Posterior vena cava (tissue), 2 donors: ENCODE data around the gene UNC13A. TPM values are rescaled to one million over a fixed set of nuclear protein-coding genes. Genes with fewer than 3 reads are reported as not detected.
"Not testable (repeated sequence)": the region's sequence is repeated elsewhere in the genome, so short reads cannot be mapped to it uniquely, and the experiment has no call there.

Experiments used
- DNase-seq: peaks from one replicate; pipeline ENCODE4 v3.0.0-alpha.2; 2020; ENCODE audit warnings: low spot score
- intact Hi-C, 2 donors: fragments of 100-400 bp; cut with DNase I; formaldehyde crosslinking; loops; one replicate each; pipeline versions ENCODE4 v1.14.1 to v1.14.2; 2022 to 2023
- total RNA-seq, 2 donors: library from RNA; stranded (reverse); fragmentation: NEBNext Ultra II Directional; extraction: Animal tissue kit (Norgen Biotek cat#: 25700); gene quantifications; one replicate each; pipeline ENCODE4 v1.2.1, GENCODE V29; 2021
- donor health status: DM: yes; HTN: yes; CAD: no.
- donor health status: DM: yes; HTN: yes; CAD: no.

The UNC13A gene
- total RNA-seq, 2 donors from 2014 or later = 0.14 to 0.60 TPM

DNA sequence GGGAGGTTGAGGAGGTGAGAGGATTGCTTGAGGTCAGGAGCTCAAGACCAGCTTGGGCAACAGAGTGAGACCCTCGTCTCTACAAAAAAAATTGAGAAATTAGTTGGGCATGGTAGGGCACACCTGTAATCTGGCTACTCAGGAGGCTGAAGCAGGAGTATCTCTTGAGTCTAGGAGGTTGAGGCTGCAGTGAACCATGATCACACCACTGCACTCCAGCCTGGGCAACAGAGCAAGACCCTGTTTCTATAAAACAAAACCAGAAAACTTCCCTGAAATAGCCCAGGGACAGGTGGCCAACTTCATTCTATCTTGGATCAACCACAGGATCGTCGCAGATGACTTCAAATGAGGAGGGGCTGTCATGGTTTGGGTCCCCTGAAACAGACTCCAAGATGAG lies 104.0 kb downstream of the UNC13A start:
- no peak for DNase-seq
- intact Hi-C loops = no loop called here

DNA sequence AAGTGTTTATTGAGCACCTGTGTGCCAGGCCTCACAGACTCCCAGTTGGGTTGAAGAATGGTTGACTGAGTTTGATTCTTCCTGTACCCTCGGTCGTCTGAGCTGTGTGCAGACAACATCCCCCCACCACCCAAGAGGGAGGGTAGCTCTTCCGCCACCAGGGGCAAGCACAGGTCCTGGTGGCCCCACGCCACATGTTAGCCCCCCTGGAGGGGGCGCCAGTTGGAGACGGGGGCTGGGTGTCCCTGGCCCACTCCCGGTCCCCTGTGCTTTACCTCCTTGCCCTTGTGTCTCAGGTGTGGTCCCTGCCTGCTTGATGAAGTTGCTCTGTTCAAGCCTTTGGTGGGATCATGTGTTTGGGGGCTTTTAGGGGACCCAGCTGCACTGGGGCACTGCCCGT lies 105.5 kb downstream of the UNC13A start:
- DNase-seq = no peak
- intact Hi-C loops = no loop called here

DNA sequence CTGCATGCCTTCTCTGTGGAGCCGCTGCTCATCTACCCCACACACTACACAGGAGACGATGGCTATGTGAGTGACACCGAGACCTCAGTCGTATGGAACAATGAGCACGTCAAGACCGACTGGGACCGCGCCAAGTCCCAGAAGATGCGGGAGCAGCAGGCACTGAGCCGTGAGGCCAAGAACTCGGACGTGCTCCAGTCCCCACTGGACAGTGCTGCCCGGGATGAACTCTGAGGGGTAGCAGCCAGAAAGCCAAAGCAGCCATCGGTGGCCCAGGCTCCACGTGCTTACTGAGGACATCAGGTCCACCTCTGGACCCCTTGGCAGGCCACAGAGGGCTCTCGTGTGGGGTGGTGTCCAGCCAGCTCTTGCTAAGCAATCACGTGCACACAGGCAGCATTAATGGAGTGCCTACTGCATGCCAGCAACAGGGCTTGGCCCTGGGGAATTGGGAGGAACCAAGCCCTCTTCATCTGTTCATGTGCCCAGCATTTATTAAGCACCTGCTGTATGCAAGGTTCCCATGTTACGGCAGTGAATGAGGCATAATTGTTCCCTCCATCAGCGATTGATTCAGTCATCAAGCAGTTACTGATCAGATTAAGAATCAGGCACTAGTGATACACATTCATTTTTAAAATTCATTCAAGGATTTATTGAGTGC lies 106.8 kb downstream of the UNC13A start:
- DNase-seq = no peak
- intact Hi-C loops = no loop called here

DNA sequence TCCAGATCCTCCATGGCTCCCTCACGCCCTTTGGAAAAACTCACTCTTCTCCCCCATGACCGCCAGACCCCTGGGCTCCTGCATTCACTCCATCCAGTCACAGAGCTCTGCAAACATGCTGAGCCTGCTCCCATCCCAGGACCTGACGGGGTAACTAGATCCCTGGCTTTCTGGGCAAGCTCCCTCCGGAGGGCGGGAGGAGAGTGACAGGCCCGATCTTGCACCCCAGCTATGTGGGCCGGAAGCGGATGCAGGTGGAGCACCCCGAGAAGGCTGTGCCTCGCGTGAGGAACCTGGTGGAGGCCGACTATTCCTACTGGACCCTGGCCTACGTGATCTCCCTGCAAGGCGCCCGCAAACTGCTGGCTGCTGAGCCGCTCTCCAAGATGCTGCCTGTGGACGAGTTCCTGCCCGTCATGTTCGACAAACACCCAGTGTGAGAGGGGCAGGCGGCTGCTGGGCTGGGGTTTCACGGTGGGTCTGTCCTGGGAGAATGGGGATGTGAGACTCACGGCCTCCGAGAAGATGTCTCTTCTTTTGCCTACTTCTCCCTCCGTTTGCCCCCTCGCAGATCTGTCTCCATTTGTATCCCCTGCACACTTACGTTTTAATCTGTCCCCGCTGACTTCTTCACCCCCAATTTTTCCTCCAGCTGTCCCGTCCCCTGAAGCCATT lies 107.5 kb downstream of the UNC13A start:
- no peak for DNase-seq
- intact Hi-C loops = no loop called here

DNA sequence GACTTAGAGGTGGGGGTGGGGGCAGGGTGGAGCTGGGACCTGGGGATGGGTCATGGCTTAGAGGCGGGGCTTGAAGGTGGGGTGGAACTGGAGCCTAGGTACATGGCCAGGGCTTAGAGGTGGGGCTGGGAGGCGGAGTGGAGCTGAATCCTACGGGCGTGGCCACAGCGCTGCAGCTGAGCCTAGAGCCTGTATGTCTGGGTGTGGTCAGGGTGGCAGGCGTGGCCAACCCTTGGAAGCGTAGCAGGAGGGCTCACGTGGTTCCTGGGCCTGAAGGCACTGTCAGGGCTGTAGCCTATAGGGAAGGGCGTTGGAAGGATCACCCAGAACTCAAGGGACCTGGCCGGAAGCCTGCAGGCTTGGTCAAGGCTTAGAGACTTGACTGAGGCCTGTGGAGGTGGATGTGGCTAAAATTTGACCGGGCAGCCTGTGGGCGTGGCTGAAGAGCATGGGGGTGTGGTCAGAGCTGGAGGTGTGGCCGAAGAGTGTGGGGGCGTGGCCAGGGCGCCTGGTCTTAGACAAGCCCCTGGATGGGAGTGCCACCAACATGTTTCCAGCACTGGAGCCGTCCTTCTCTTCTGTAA lies 108.4 kb downstream of the UNC13A start:
- DNase-seq = peak; percentile 92
- intact Hi-C loops = no loop called here

DNA sequence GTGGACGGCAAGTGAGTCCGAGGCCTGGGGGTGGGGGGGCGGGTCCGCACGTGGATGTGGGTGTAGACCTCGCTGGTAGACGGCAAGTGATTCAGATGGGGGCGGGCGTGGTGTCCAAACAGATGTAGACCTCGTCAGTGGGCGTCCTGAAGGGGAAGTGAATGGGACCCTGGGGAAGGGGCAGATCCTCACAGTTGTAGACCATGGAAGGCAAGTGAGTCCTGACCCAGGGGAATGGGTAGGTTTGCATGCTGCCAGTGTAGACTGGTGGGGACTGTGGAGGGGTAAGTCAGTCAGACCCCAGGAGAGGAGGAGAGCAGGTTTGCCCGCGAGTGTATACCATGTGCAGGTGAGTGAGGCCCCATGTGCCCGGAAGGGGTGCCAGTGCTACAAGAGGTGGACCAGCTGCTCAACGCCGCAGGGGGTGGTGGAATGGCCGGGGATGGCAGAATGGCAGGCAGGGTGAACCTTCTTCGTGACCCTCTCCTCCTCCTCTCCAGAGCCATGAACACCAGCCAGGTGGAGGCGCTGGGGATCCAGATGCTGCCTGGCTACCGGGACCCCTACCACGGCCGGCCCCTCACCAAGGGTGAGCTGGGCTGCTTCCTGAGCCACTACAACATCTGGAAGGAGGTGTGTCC lies 110.6 kb downstream of the UNC13A start:
- no peak for DNase-seq
- intact Hi-C loops = no loop called here

DNA sequence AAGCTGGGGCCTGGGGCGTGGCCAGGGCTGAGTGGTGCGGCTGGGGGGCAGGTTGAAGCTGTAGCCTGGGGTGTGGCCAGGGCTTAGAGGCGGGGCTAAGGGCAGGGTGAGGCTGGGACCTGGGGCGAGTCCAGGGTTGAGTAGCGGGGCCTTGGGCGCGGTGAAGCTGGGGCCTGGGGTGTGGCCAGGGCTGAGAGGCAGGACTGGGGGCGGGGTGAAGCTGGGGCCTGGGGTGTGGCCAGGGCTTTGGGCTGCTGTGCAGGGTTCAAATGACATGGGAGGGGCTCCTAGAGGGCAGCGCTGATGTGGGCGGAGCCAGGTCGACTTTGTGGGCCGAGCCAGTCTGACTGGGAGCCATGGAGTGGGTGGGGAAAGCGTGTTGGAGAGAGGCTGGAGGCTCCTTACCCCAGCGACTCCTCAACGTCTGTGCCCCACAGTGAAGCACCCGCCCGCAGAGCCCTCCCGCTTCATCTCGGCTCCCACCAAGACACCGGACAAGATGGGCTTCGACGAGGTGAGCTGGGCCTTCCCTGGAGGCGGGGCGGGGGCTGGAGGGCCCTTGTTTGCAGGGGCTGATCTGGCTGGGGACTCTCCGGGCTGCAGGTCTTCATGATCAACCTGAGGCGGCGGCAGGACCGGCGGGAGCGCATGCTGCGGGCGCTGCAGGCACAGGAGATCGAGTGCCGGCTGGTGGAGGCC lies 111.2 kb downstream of the UNC13A start:
- intact Hi-C loops = no loop called here
- peak; percentile 85 for DNase-seq

DNA sequence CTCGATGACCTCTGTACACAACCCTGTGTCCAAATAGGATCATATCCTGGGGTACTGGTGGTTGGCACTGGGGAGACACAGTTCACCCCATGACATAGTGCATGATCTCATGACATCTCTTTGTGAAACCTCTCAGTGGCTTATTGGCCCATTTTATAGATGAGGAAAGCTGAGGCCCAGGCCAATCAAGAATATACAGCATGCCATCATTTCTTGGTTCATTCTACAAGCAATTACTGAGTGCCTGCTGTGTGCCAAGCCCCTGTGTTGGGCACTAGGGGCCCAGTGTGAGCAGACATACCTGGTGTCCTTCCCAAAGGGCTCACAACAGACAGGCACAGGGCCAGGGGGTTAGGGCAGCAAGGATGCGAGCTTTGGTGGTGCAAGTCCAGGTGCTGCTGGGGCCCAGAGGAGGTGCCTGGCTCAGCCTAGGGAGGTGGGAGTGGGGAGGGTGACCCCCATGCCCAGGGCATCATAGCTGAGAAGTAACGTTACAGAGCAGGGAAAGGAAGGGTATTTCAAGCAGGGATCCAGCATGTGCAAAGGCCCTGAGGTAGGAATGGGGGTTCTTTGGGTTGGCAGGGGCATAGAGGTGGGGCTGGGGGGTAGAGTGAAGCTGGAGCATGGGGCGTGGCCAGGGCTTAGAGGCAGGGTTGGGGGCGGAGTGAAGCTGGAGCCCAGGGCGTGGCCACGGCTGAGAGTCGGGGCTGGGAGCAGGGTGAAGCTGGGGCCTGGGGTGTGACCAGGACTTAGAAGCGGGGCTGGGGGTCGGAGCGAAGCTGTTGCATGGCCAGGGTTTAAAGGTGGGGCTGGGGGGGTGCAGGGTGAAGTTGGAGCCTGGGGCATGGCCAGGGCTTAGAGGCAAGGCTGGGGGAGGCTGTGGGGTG lies 112.0 kb downstream of the UNC13A start:
- intact Hi-C loops = no loop called here
- DNase-seq = no peak

DNA sequence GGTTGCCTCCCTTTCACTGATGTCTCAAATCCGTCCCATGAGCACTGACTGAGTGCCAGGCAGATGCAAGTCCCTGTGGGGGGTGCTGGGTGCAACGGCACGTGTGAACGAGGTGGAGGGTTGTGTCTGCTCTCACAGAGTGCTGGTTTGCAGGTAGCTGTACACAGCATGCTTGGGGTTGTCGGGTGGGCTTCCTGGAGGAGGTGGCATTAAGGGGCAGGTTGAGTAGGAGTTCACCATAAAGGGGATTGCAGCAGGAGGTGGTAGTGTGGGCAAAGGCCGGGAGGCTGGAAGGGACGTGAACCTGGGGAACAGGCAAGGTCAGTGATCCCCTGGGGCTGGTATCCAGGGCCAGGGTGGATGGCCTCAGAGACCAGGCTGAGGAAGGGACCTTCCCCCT lies 115.5 kb downstream of the UNC13A start:
- intact Hi-C loops = no loop called here
- DNase-seq = no peak

DNA sequence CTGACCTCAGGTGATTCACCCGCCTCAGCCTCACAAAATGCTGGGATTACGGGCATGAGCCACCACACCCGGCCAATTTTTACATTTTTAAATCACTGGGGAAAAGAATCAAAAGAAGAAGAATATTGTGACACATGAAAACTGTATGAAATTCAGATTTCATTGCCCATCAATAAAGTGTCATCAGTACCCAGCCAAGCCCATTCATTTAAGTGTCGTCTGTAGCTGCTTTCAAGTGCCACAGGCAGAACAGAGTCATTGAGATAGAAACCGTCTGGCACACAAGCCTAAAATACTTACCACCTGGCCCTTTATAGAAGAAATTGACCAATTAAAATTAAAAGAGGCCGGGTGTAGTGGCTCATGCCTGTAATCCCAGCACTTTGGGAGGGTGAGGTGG lies 117.4 kb downstream of the UNC13A start:
- intact Hi-C loops = no loop called here

DNA sequence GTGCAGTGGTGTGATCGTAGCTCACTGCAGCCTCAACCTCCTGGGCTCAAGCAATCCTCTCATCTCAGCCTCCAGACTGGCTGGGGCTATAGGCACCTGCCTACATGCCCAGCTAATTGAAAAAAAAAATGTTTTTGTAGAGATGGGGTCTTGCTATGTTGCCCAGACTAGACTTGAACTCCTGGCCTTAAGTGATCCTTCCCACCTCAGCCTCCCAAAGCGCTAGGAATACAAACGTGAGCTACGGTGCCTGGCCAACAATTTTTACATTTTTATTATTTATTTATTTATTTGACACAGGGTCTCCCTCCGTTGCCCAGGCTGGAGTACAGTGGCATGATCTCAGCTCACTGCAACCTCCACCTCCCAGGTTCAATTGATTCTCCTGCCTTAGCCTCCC lies 117.9 kb downstream of the UNC13A start:
- DNase-seq, intact Hi-C loops: not testable (repeated sequence)

More for the DNA sequence above, 117.4 kb downstream of the UNC13A start:
- DNase-seq = no peak

DNA sequence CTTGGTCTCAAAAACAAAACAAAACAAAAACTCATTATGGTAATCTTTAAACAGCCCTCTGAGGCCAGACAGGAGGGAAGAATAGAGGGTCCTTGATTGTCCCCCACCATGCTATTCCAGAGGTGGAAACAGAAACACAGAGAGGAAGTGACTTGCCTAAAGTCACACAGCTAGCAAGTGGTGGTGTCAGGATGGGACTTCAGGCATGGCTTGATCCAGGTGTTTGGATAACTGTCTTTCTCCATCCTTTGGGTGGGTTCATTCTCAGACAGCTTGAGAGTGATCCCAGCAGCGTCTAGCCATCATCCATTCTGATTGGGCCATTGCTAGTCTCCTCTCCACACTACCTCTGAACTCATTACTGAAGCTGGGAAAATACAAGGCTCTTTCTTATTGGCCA lies 120.2 kb downstream of the UNC13A start:
- intact Hi-C loops = no loop called here
- DNase-seq = no peak

DNA sequence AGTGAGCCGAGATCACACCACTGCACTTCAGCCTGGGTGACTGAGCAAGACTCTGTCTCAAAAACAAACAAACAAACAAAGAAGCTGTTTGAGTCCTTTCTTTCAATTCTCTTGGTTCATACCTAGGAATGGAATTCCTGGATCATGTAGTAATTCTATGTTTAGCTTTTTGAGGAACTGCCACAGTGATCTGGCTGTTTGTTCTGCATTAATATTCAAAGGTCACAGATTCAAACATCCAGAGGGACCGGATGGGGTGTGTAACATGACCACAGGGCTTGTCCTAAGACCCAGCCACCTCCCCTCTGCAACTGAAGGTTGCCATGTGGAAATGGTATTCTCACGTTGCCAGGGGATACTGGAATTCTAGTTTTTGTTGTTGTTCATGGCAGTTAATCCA lies 122.5 kb downstream of the UNC13A start:
- DNase-seq = no peak
- intact Hi-C loops = no loop called here

DNA sequence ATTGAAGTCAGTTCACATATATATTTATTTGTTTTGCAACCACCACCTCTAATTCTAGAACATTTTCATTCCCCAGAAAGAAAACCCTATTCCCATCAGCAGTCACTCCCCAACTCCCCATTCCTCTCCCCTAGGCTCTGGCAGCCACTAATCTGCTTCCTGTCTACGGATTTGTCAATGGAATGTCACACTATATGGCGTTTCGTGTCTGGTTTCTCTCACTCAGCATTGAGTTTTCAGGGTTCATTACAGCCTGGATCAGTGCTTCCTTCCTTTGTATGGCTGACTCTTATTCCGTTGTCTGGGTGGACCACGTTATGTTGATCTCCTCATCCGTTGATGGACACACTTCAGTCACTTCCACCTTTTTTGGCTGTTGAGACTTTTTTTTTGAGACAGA lies 123.4 kb downstream of the UNC13A start:
- no peak for DNase-seq
- intact Hi-C loops = no loop called here

DNA sequence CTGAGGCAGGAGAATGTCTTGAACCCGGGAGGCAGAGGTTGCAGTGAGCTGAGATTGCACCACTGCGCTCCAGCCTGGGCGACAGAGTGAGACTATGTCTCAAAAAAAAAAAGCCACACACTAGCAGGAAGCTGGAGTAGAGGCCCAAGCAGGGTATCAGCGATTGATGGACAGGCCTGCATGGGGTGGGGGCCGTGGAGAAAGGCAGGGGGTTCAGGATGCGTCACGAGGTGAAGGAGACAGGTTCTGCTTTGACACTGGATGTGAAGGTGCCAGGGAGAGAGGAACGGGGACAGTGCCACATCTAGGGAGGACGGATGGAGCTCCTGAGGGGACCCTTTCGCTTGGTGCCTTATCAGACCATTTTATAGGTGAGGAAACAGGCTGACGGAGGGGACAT lies 125.6 kb downstream of the UNC13A start:
- intact Hi-C loops = no loop called here
- DNase-seq = no peak

DNA sequence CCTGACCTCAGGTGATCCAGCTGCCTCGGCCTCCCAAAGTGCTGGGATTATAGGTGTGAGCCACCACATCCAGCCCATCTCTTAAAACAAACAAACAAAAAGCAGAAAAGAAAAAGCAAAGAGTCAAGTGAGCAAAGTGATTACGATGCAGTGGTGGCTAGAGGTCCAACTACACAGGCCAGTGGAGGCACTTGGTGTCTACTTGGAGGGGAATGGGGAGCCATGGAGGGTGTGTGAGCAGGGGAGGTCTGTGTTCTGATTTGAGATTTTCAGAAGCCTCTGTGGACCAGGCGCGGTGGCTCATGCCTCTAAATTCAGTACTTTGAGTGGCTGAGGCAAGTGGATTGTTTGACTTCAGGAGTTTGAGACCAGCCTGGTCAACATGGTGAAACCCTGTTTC lies 126.1 kb downstream of the UNC13A start:
- no peak for DNase-seq
- intact Hi-C loops = no loop called here

DNA sequence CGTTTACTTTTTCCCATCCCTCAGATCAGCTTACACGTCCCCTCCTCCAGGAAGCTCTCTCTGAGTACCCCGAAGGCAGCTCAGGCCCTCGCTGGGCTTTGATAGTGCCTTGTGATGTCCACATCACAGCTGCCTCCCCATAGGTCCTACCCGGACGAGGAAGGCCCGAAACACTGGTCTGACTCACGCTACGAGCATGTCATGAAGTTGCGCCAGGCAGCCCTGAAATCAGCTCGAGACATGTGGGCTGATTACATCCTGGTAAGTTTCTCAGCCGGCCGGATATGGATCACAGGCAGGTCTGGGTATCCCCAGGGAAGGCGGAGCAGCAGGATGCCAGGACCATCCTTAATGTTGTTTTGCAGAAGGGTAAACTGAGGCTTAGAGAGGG lies 128.0 kb downstream of the UNC13A start:
- intact Hi-C loops = no loop called here
- DNase-seq = peak; percentile 87

DNA sequence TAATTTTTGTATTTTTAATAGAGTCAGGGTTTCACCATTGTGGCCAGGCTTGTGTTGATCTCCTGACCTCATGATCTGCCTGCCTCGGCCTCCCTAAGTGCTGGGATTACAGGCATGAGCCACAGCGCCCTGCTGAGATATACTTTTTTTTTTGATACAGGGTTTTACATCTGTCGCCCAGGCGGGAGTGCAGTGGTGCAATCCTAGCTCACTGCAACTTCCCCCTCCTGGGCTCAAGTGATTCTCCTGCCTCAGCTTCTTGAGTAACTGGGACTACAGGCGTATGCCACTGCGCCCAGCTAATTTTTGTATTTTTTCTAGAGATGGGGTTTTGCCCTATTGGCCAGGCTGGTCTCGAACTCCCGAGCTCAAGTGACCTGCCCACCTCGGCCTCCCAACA lies 130.7 kb downstream of the UNC13A start:
- DNase-seq = no peak
- intact Hi-C loops = no loop called here

DNA sequence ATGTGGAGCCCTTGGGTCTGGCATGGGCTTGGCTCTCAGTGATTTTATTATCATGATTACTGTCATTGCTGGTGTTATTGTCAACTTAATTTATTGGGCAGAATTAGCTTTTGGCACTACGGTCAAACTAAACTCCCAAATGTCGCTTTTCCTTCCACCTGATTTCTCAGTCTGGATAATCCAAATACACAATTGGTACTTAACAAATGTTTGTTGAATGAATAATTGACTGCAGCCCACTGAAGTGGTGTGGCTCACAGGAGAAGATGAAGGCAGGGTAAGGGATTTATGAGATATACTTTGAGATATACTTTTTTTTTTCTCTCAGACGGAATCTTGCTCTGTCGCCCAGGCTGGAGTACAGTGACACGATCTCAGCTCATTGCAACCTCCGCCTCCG lies 131.2 kb downstream of the UNC13A start:
- no peak for DNase-seq
- intact Hi-C loops = no loop called here
